ENCODE data around the gene TBC1D21.

TBC1D21 gene

GRCh38 chr15:73892446-73893226, 19.3 kb downstream of the TBC1D21 start:
- Mint-ChIP-seq H3K4me3 (no peak overlapping the region), H3K4me1 (no peaks in the 10 kb centered on the region), H3K9me3 (no peaks in the 10 kb centered on the region), H3K27me3 (ENCODE audit: low read depth) (peaks cover 32% of the 10 kb centered on the region), H3K27ac (no peak overlapping the region), H3K36me3 (ENCODE audit: low read depth) (no peaks in the 10 kb centered on the region)
- TF ChIP-seq, protein P1, sequence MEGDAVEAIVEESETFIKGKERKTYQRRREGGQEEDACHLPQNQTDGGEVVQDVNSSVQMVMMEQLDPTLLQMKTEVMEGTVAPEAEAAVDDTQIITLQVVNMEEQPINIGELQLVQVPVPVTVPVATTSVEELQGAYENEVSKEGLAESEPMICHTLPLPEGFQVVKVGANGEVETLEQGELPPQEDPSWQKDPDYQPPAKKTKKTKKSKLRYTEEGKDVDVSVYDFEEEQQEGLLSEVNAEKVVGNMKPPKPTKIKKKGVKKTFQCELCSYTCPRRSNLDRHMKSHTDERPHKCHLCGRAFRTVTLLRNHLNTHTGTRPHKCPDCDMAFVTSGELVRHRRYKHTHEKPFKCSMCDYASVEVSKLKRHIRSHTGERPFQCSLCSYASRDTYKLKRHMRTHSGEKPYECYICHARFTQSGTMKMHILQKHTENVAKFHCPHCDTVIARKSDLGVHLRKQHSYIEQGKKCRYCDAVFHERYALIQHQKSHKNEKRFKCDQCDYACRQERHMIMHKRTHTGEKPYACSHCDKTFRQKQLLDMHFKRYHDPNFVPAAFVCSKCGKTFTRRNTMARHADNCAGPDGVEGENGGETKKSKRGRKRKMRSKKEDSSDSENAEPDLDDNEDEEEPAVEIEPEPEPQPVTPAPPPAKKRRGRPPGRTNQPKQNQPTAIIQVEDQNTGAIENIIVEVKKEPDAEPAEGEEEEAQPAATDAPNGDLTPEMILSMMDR (IDR thresholded peaks at IDR 0.05; ENCODE audit: unreplicated experiment in 3 of 3) = no peak

DNA sequence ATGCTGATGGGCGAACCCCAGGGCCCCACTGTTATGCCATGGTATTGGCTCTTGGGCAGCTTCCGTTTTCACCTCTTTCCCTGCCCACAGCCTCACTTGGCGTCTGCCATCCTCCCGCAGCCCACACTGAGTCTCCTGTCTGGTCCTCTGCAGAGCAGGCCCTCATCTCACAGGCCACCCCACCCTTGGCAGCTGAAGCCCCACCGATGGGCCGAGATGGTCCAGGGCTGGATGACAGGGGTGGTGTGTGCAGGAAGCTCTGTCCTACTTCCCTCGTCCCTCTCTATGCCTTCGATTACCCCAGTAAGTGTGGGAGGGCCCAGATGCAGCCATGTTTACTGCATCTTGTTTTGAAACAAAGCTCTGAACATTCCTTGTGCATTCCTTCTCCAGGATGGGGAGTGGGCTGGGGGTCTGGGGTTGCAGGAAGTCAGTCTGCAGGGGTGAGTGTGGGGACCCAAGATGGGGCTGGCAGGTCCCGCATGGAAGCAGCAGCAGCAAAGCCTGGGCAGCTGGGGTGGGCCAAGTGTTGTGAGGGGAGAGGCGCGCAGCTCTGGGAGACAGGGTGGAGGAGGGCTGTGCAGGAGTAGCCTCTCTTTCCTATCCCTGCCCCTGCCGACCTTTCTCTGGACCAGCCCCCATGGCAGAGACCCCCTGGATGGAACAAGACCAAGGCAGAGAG, 20.9 kb downstream of the TBC1D21 start:
- no peaks in the 10 kb centered on the region for H3K9me3 Mint-ChIP-seq
- H3K27ac Mint-ChIP-seq = no peak overlapping the region
- TF ChIP-seq, protein P1 (IDR thresholded peaks at IDR 0.05; ENCODE audit: unreplicated experiment in 3 of 3) = no peak

GRCh38 chr15:73897441-73898261, 24.3 kb downstream of the TBC1D21 start:
- Mint-ChIP-seq H3K27ac (no peak overlapping the region), H3K4me3 (no peak overlapping the region), H3K27me3 (ENCODE audit: low read depth) (peaks cover 11% of the 10 kb centered on the region), H3K36me3 (ENCODE audit: low read depth) (no peaks in the 10 kb centered on the region), H3K9me3 (no peaks in the 10 kb centered on the region), H3K4me1 (no peaks in the 10 kb centered on the region)
- TF ChIP-seq, protein P1 (IDR thresholded peaks at IDR 0.05; ENCODE audit: unreplicated experiment in 3 of 3) = peak; percentile 47 to 63 (median 59)

More for the DNA sequence above, 20.9 kb downstream of the TBC1D21 start:
- H3K4me3 Mint-ChIP-seq = no peak overlapping the region
- H3K36me3 Mint-ChIP-seq (ENCODE audit: low read depth) = no peaks in the 10 kb centered on the region
- H3K27me3 Mint-ChIP-seq (ENCODE audit: low read depth) = peaks cover 27% of the 10 kb centered on the region
- H3K4me1 Mint-ChIP-seq = no peaks in the 10 kb centered on the region

GRCh38 chr15:73899197-73900094, 26.1 kb downstream of the TBC1D21 start:
- no peaks in the 10 kb centered on the region for H3K4me1 Mint-ChIP-seq
- peaks cover 9% of the 10 kb centered on the region for H3K27me3 Mint-ChIP-seq (ENCODE audit: low read depth)
- H3K27ac Mint-ChIP-seq = no peak overlapping the region
- peaks cover under 1% of the 10 kb centered on the region for H3K36me3 Mint-ChIP-seq (ENCODE audit: low read depth)
- no peaks in the 10 kb centered on the region for H3K9me3 Mint-ChIP-seq
- TF ChIP-seq, protein P1 (IDR thresholded peaks at IDR 0.05; ENCODE audit: unreplicated experiment in 3 of 3) = no peak
- H3K4me3 Mint-ChIP-seq = no peak overlapping the region

DNA sequence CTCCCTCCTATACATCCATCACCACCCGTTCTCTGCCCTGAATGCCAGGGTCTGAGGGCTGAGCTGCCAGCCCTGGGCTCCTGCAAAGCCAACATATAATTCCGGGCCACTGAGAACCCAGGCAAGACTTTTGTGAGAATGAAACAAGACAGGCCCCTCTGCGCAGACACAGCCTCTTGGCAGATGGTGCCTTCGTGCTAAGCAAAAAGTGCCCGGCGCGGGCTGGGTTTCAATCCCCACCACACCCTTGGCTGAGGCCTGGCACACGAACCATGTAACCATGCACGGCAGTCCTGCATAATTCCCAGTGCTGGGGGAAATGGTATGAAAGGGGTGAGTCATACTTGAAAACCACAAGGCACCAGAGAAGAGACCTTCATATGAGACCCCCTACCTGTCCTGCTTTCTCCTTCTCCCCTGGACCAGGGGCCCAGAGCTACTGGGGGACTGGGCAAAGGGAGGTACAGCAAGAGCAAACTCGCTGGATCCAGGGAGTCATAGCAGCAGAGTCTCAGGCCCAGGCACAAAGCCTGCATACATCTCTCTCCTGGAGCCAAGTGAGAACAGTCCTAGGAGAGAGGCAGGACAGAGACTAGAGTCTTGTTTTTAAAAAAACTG, 26.8 kb downstream of the TBC1D21 start:
- Mint-ChIP-seq H3K27ac (no peak overlapping the region), H3K4me1 (no peaks in the 10 kb centered on the region), H3K4me3 (no peak overlapping the region), H3K9me3 (no peaks in the 10 kb centered on the region), H3K36me3 (ENCODE audit: low read depth) (peaks cover 6% of the 10 kb centered on the region), H3K27me3 (ENCODE audit: low read depth) (peaks cover 4% of the 10 kb centered on the region)
- TF ChIP-seq, protein P1 (IDR thresholded peaks at IDR 0.05; ENCODE audit: unreplicated experiment in 3 of 3) = no peak
